NCI-H226 (cell line): ENCODE measurements around the gene FOXN1.
"Not testable (repeated sequence)": the region's sequence is repeated elsewhere in the genome, so short reads cannot be mapped to it uniquely, and the experiment has no call there.

Source experiments
- DNase-seq: peaks from one replicate; pipeline ENCODE4 v3.0.0-alpha.2; 2015

The FOXN1 gene, protein sequence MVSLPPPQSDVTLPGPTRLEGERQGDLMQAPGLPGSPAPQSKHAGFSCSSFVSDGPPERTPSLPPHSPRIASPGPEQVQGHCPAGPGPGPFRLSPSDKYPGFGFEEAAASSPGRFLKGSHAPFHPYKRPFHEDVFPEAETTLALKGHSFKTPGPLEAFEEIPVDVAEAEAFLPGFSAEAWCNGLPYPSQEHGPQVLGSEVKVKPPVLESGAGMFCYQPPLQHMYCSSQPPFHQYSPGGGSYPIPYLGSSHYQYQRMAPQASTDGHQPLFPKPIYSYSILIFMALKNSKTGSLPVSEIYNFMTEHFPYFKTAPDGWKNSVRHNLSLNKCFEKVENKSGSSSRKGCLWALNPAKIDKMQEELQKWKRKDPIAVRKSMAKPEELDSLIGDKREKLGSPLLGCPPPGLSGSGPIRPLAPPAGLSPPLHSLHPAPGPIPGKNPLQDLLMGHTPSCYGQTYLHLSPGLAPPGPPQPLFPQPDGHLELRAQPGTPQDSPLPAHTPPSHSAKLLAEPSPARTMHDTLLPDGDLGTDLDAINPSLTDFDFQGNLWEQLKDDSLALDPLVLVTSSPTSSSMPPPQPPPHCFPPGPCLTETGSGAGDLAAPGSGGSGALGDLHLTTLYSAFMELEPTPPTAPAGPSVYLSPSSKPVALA

DNA sequence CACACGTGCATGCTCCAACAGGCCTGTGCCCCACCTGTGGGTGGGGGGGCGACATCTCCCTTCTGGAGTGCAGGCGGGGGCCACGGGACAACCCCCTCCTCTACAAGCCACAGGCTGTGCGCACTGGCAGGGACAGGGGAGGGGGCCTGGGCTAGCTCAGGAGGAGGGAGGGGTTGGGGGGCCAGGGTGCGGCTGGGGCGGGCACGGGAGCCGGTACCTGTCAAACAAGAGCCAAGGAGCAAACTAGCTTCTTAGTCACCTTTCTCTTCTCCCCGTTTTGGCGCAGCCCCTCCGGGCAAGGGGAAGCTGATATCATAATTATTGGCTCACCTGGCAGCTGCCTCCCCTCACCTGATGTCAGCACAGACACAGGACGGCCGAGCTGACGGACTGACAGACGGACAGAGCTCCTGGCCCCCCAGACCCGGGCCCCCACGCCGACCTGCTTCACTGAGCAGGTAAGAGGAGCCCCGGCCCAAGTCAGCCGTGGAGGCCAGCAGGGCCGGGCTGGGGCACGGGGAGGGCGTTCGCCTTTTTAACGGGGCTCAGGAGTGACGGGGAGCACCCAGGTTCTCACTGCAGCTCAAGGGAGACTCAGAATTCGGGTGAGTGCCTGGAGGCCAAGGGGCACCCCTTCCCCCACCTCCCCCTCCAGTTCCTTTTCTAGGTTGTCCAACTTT, at the start of gene FOXN1:
TSS of gene FOXN1 (plus strand) at position 363 of the 680 bp plus-strand sequence. CDS start 17,622 bp downstream, outside the sequence.
- DNase-seq = no peak

DNA sequence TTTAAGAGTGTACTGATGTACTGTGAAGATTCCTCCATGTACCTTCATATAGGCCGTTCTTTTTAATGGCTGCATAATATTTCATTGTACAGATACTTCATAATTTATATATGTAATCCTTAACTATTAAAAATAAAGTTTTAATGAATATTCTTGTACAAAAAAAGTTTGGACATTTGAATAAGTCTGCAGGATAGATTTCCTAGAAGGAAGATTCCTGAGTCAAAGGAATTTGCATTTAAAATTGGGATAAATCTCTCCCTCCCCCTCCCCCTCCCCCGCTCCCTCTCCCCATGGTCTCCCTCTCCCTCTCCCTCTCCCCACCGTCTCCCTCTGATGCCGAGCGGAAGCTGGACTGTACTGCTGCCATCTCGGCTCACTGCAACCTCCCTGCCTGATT, 48.3 kb upstream of the FOXN1 start:
- DNase-seq = no peak

- not testable (repeated sequence) for DNase-seq
These were observed 47.3 kb upstream of the FOXN1 start for GRCh38 chr17:28458881-28459280.

GRCh38 chr17:28460901-28461300, 45.2 kb upstream of the FOXN1 start:
- DNase-seq = no peak

GRCh38 chr17:28466001-28466400, 40.1 kb upstream of the FOXN1 start:
- no peak for DNase-seq

GRCh38 chr17:28466521-28467048, 39.6 kb upstream of the FOXN1 start:
- DNase-seq = peak; percentile 71

DNA sequence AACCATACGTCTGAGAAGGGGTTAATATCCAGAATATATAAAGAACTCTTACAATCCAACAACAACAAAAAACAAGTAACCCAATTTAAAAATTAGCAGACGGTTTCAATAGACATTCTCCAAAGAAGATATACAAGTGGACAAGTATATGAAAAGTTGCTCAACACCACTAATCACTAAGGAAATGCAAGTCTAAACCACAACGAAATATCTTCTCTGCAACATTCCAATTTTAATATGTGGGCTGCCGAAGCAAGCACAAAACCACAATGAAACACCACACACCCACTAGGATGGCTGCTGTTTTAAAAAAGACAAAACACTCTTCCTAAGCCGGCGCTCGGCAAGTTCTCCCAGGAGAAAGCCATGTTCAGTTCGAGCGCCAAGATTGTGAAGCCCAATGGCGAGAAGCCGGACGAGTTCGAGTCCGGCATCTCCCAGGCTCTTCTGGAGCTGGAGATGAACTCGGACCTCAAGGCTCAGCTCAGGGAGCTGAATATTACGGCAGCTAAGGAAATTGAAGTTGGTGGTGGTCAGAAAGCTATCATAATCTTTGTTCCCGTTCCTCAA, 38.6 kb upstream of the FOXN1 start:
- DNase-seq = peak; percentile 79

DNA sequence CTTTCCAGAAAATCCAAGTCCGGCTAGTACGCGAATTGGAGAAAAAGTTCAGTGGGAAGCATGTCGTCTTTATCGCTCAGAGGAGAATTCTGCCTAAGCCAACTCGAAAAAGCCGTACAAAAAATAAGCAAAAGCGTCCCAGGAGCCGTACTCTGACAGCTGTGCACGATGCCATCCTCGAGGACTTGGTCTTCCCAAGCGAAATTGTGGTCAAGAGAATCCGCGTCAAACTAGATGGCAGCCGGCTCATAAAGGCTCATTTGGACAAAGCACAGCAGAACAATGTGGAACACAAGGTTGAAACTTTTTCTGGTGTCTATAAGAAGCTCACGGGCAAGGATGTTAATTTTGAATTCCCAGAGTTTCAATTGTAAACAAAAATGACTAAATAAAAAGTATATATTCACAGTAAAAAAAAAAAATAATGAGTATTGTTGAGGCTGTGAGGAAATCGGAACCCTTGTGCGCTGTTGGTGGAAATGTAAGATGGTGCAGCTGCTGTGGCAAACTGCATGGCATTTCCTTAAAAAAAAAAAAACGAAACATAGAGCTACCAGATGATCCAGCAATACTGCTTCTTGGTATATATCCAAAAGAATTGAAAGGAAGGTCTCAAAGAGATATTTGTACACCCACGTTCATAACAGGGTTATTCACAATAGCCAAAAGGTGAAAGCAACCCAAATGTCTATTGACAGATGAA, 38.0 kb upstream of the FOXN1 start:
- DNase-seq = not testable (repeated sequence)

DNA sequence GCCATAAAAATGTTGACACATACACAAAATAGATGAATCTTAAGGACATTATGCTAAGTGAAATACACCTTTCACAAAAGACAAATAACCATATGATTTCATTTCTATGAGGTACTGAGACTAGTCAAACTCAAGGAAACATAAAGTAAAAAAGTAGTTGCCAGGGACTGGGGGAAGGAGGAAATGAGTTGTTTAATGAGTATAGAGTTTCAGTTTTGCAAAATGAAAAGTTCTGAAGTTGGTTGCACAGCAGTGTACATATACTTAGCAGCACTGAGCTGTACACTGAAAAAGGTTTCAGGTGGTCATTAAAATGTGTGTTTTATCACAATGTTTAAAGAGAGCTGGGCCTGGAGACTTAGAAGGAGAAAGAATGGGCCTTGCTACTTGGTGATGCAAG, 37.4 kb upstream of the FOXN1 start:
- DNase-seq = no peak

- DNase-seq = no peak
These were observed 36.8 kb upstream of the FOXN1 start for GRCh38 chr17:28469376-28469775.

GRCh38 chr17:28470266-28470913, 35.8 kb upstream of the FOXN1 start:
- DNase-seq = no peak

- no peak for DNase-seq
These were observed 35.2 kb upstream of the FOXN1 start for GRCh38 chr17:28470914-28471366.

DNA sequence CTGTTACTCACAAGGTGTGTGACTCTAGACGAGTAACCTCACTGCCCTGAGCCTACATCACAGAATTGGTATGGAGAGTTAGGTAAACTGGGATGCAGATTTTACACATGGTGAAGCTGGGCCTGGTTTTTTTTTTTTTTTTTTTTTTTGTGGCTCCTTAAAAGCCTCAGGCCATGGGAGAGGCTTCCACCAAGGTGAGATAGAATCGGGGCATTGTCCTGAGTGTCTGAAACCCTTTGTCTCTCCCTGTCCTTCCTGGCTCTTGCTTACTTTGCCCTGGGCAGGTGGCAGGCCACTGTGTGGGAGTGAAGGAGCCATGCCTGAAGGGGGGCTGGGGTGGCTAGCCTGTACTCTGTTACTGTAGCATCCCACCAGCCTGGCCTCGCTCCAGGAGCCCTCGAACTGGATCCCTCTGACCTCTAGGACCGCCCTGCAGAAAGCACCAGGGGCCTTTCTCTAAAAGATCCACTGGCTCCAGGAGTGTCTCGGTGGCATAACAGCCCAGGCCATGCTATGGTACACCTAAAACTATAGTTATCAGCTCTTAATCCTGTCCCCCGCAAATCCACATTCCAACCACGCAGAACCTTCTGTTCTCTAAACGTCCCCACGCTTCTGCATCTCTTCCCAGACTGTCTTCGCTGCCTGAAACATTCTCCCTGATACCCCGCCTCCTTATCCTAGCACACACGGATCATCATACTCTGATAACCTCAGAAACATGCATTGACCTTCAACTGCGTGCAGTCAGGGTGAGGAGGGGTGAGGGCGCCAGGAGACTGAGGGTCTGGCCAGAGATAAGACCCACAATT, 34.4 kb upstream of the FOXN1 start:
- peak; percentile 14 for DNase-seq

GRCh38 chr17:28472871-28473497, 33.2 kb upstream of the FOXN1 start:
- no peak for DNase-seq

- no peak for DNase-seq
These were observed 32.6 kb upstream of the FOXN1 start, which contains the start of gene SLC13A2 for GRCh38 chr17:28473542-28473941. TSS of gene SLC13A2 (plus strand) at chr17:28473644. CDS start at chr17:28473713, 69 bp downstream.

- no peak for DNase-seq
These were observed 32.0 kb upstream of the FOXN1 start for GRCh38 chr17:28474111-28474531.

GRCh38 chr17:28475151-28475900, 30.8 kb upstream of the FOXN1 start:
- DNase-seq = no peak

DNA sequence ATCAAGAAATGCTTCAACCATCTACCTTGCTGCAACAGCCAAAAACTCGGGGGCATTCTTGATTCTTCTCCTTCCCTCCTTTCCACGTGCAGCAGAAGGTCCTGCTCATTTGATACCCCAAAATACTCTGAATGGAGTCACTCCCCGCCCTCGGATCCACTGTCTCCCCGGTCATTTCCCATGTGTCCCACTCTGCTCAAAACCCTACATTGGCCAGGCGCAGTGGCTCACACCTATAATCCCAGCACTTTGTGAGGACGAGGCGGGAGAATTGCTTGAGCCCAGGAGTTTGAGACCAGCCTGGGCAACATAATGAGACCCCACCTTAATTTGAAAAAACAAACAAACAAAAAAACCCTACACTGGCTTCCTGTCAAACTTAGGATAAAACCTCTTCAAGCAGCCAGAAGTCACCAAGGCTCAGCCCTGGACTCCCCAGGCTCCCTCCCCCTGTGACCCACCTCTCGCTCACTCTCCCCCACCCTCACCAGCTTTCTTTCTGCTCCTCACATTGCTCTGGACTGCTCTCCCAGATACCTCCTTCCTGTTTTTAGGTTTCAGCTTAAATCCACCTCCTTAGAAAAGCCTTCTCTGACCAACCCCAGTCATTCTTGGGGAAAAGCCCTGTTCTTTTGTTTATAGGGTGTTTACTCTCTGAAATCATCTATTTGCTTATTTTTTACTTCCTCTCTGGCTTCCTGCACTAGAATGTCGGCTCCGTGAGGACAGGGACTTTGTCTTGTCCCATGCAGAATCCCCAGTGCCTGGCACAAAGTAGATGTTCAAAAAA, 29.9 kb upstream of the FOXN1 start:
- no peak for DNase-seq

GRCh38 chr17:28477928-28478327, 28.2 kb upstream of the FOXN1 start:
- DNase-seq = no peak
